GM12892 (cell line): ENCODE measurements around the gene COA7.

Experiments used
- POLR2A ChIP-seq: IDR thresholded peaks from 2 replicates; pipeline ENCODE4 v1.6.1; 2011; ENCODE audit warnings: low read depth, low read length, control low read depth
- POLR2AphosphoS5 ChIP-seq: IDR thresholded peaks from 2 replicates; pipeline ENCODE4 v1.6.1; 2011; ENCODE audit warnings: low read depth, low read length, control low read depth
- TAF1 ChIP-seq: IDR thresholded peaks from 2 replicates; pipeline ENCODE4 v1.6.1; 2011; ENCODE audit warnings: low read depth, mild to moderate bottlenecking, control low read depth, low read length, borderline replicate concordance

- TF ChIP-seq POLR2A (no peak), TAF1 (no peak), POLR2AphosphoS5 (no peak)
Measured at GRCh38 chr1:52665006-52665941, 32.9 kb downstream of the COA7 start.
